Sigmoid colon (tissue), 7 donors: ENCODE measurements around the gene LRP1B. TPM values are rescaled to one million over a fixed set of nuclear protein-coding genes. Genes with fewer than 3 reads are reported as not detected.

Experiments used
- DNase-seq: peaks from one replicate; pipeline ENCODE4 v3.0.0-alpha.2; 2019
- H3K27ac ChIP-seq, 4 donors: fragments of 200-600 bp; sonication (generic); one replicate each; pipeline ENCODE4 v1.5.1; 2016 to 2019; ENCODE audit warnings: mild to moderate bottlenecking in 1 of 4
- H3K27me3 ChIP-seq, 3 donors: fragments of 200-600 bp; sonication (generic); one replicate each; pipeline ENCODE4 v1.5.1; 2019; ENCODE audit warnings: mild to moderate bottlenecking in 1 of 3
- H3K36me3 ChIP-seq, 4 donors: fragments of 200-600 bp; sonication (generic); one replicate each; pipeline ENCODE4 v1.5.1; 2016 to 2019
- H3K4me1 ChIP-seq, 4 donors: fragments of 200-600 bp; sonication (generic); one replicate each; pipeline ENCODE4 v1.5.1; 2017 to 2019
- H3K4me3 ChIP-seq, 4 donors: fragments of 200-600 bp; sonication (generic); one replicate each; pipeline ENCODE4 v1.5.1; 2017 to 2019; ENCODE audit warnings: mild to moderate bottlenecking in 2 of 4, moderate library complexity in 1 of 4
- H3K9me3 ChIP-seq, 4 donors: fragments of 200-600 bp in 3 of 4; sonication (generic) in 3 of 4; one replicate each; pipeline versions ENCODE4 v1.5.1 to v1.6.1; 2013 to 2019
- CTCF ChIP-seq, 4 experiments: fragments of 450-650 bp in 3 of 4; fragments of 200-600 bp in 1 of 4; IDR thresholded peaks; one replicate each; pipeline ENCODE4 v1.5.1; 2016 to 2019; ENCODE audit warnings: antibody characterized with exemption in 4 of 4, mild to moderate bottlenecking in 3 of 4, moderate library complexity in 2 of 4
- EP300 ChIP-seq, 4 donors: sonication (generic); formaldehyde crosslinking; IDR thresholded peaks; one replicate each; pipeline ENCODE4 v1.6.1; 2017; ENCODE audit warnings: antibody characterized with exemption in 4 of 4
- POLR2A ChIP-seq, 2 donors: fragments of 450-650 bp; IDR thresholded peaks; one replicate each; pipeline ENCODE4 v1.6.1; 2016; ENCODE audit warnings: antibody characterized with exemption in 2 of 2, mild to moderate bottlenecking in 2 of 2, moderate library complexity in 2 of 2
- POLR2AphosphoS5 ChIP-seq, 4 donors: sonication (generic); formaldehyde crosslinking; IDR thresholded peaks; one replicate each; pipeline ENCODE4 v1.6.1; 2017; ENCODE audit warnings: antibody characterized with exemption in 4 of 4
- WGBS, 2 donors: extraction: QIAGEN DNeasy Blood & Tissue Kit; methylation state at CpG; one replicate each; pipeline ENCODE4 v1.1.7; 2013; 5-methylcytosine and 5-hydroxymethylcytosine counted together
- intact Hi-C: fragments of 100-400 bp; cut with DNase I; formaldehyde crosslinking; loops from one replicate; pipeline ENCODE4 v1.15.1; 2023
- polyA plus RNA-seq, 3 donors: library from polyadenylated mRNA; stranded (reverse); fragments of 200-250 nt; gene quantifications; one replicate each; pipeline ENCODE4 v1.2.3, GENCODE V29; 2013
- total RNA-seq, 4 donors: library from RNA; depleted of rRNA; stranded (reverse); fragments of >200 nt; gene quantifications; one replicate each; pipeline ENCODE4 v1.1.0, GENCODE V29; 2016
- donor health status: healthy with polysubstance abuse.
- donor health status: Bipolar disorder and iron deficiency.
- donor health status: healthy.

Gene LRP1B
- total and polyA plus RNA-seq, 7 donors, result 0.06 to 5.1 (median 2.0) TPM; not detected in 1

GRCh38 chr2:141848191-141848590, 282.6 kb downstream of the LRP1B start:
- H3K4me1 ChIP-seq, result no peaks in the 10 kb centered on the region
- H3K36me3 ChIP-seq, result no peaks in the 10 kb centered on the region
- DNase-seq, result no peak
- H3K27me3 ChIP-seq, result no peaks in the 10 kb centered on the region
- H3K9me3 ChIP-seq, result no peaks in the 10 kb centered on the region
- no peak overlapping the region for H3K27ac ChIP-seq
- intact Hi-C loops, result no loop called here
- TF ChIP-seq POLR2A (IDR thresholded peaks at IDR 0.05), result no peak
- no peak for TF ChIP-seq POLR2AphosphoS5 (IDR thresholded peaks at IDR 0.05)
- no peak for TF ChIP-seq CTCF (IDR thresholded peaks at IDR 0.05)
- TF ChIP-seq EP300 (IDR thresholded peaks at IDR 0.05), result no peak
- no peak overlapping the region for H3K4me3 ChIP-seq
- WGBS, 2 donors, result 82 to 86% methylated on average over 1 of the region's 1 CpG

GRCh38 chr2:141844231-141844630, 286.6 kb downstream of the LRP1B start:
- TF ChIP-seq POLR2A (IDR thresholded peaks at IDR 0.05), result no peak
- no peak for TF ChIP-seq EP300 (IDR thresholded peaks at IDR 0.05)
- TF ChIP-seq POLR2AphosphoS5 (IDR thresholded peaks at IDR 0.05), result no peak
- no peak for TF ChIP-seq CTCF (IDR thresholded peaks at IDR 0.05)
- Histone ChIP-seq H3K36me3 (no peaks in the 10 kb centered on the region), H3K9me3 (no peaks in the 10 kb centered on the region), H3K4me3 (no peak overlapping the region), H3K27ac (no peak overlapping the region), H3K27me3 (no peaks in the 10 kb centered on the region), H3K4me1 (no peaks in the 10 kb centered on the region)
- intact Hi-C loops, result no loop called here
- no peak for DNase-seq
- 78 to 90% methylated on average over 2 of the region's 2 CpGs for WGBS, 2 donors

GRCh38 chr2:141835103-141835502, 295.7 kb downstream of the LRP1B start:
- no peak for DNase-seq
- Histone ChIP-seq H3K27ac (no peak overlapping the region), H3K4me1 (no peaks in the 10 kb centered on the region), H3K4me3 (no peak overlapping the region), H3K9me3 (no peaks in the 10 kb centered on the region), H3K36me3 (no peaks in the 10 kb centered on the region), H3K27me3 (no peaks in the 10 kb centered on the region)
- intact Hi-C loops, result no loop called here
- TF ChIP-seq POLR2AphosphoS5 (IDR thresholded peaks at IDR 0.05) (no peak), CTCF (IDR thresholded peaks at IDR 0.05) (no peak), POLR2A (IDR thresholded peaks at IDR 0.05) (no peak), EP300 (IDR thresholded peaks at IDR 0.05) (no peak)
- WGBS, 2 donors, result 54 to 72% methylated on average over 1 of the region's 1 CpG

- Histone ChIP-seq H3K4me1 (no peaks in the 10 kb centered on the region), H3K9me3 (no peaks in the 10 kb centered on the region), H3K36me3 (no peaks in the 10 kb centered on the region), H3K27ac (no peak overlapping the region), H3K4me3 (no peak overlapping the region), H3K27me3 (no peaks in the 10 kb centered on the region)
- intact Hi-C loops, result no loop called here
- 72 to 89% methylated on average over 6 of the region's 6 CpGs for WGBS, 2 donors
- no peak for TF ChIP-seq POLR2AphosphoS5 (IDR thresholded peaks at IDR 0.05)
- TF ChIP-seq POLR2A (IDR thresholded peaks at IDR 0.05), result no peak
- no peak for TF ChIP-seq EP300 (IDR thresholded peaks at IDR 0.05)
- TF ChIP-seq CTCF (IDR thresholded peaks at IDR 0.05), result no peak
- DNase-seq, result no peak
These were observed 302.1 kb downstream of the LRP1B start for GRCh38 chr2:141828761-141829160.

- Histone ChIP-seq H3K36me3 (no peaks in the 10 kb centered on the region), H3K27me3 (no peaks in the 10 kb centered on the region), H3K9me3 (no peaks in the 10 kb centered on the region), H3K27ac (no peak overlapping the region), H3K4me1 (no peaks in the 10 kb centered on the region), H3K4me3 (no peak overlapping the region)
- WGBS, 2 donors, result 76 to 84% methylated on average over 6 of the region's 6 CpGs
- intact Hi-C loops, result no loop called here
- no peak for DNase-seq
- TF ChIP-seq POLR2AphosphoS5 (IDR thresholded peaks at IDR 0.05), result no peak
- no peak for TF ChIP-seq POLR2A (IDR thresholded peaks at IDR 0.05)
- TF ChIP-seq CTCF (IDR thresholded peaks at IDR 0.05), result no peak
- TF ChIP-seq EP300 (IDR thresholded peaks at IDR 0.05), result no peak
These were observed 306.0 kb downstream of the LRP1B start for GRCh38 chr2:141824790-141825189.
